Activated CD8-positive, alpha-beta T cell treated with anti-CD3 and anti-CD28 coated beads for 36 hours (primary cell): Measurements from ENCODE around the gene CEP57L1. TPM values are rescaled to one million over a fixed set of nuclear protein-coding genes. Genes with fewer than 3 reads are reported as not detected.

Experiments
- ATAC-seq: fragments of 200-7000 bp; cut with Tn5 transposase; one replicate; pipeline ENCODE4 v1.10.0; 2021; ENCODE audit warnings: mild to moderate bottlenecking, moderate library complexity
- CTCF ChIA-PET: fragments of 350-600 bp; sonication (Branson Sonifier 250); formaldehyde crosslinking; loops from one replicate; lab custom pipeline; 2021; ENCODE audit warnings: antibody characterized with exemption; lab: Charles Lee
- POLR2A ChIA-PET: fragments of 350-600 bp; sonication (Branson Sonifier 250); formaldehyde crosslinking; loops from one replicate; lab custom pipeline; 2021; ENCODE audit warnings: antibody characterized with exemption; lab: Charles Lee
- DNase-seq: peaks from one replicate; pipeline ENCODE4 v3.0.0-alpha.2; 2020
- H3K27ac Mint-ChIP-seq: one replicate; pipeline ENCODE4 v1.8.0; 2021; ENCODE audit warnings: mild to moderate bottlenecking, mixed read lengths
- H3K27me3 Mint-ChIP-seq: one replicate; pipeline ENCODE4 v1.8.0; 2021; ENCODE audit warnings: mixed read lengths
- H3K36me3 Mint-ChIP-seq: one replicate; pipeline ENCODE4 v1.8.0; 2021; ENCODE audit warnings: low read depth, mixed read lengths
- H3K4me1 Mint-ChIP-seq: one replicate; pipeline ENCODE4 v1.8.0; 2021; ENCODE audit warnings: low read depth, mixed read lengths
- H3K4me3 Mint-ChIP-seq: one replicate; pipeline ENCODE4 v1.8.0; 2021; ENCODE audit warnings: mild to moderate bottlenecking, moderate library complexity, mixed read lengths
- H3K9me3 Mint-ChIP-seq: one replicate; pipeline ENCODE4 v1.8.0; 2021; ENCODE audit warnings: mixed read lengths
- intact Hi-C: fragments of 100-400 bp; cut with micrococcal nuclease; formaldehyde crosslinking; loops from one replicate; pipeline ENCODE4 v1.10.0; 2022
- total RNA-seq, 2 experiments: library from RNA; stranded (reverse); gene quantifications; one replicate each; pipeline ENCODE4 v1.2.3, GENCODE V29; 2021
- TF ChIP-seq, protein P1 (sequence below): fragments of 200-600 bp; IDR thresholded peaks from one replicate; pipeline ENCODE4 v1.8.0; 2022; ENCODE audit warnings: antibody characterized with exemption, mild to moderate bottlenecking

CEP57L1 gene
- total RNA-seq, 2 experiments from 2014 or later, result 25.0 to 25.8 TPM

DNA sequence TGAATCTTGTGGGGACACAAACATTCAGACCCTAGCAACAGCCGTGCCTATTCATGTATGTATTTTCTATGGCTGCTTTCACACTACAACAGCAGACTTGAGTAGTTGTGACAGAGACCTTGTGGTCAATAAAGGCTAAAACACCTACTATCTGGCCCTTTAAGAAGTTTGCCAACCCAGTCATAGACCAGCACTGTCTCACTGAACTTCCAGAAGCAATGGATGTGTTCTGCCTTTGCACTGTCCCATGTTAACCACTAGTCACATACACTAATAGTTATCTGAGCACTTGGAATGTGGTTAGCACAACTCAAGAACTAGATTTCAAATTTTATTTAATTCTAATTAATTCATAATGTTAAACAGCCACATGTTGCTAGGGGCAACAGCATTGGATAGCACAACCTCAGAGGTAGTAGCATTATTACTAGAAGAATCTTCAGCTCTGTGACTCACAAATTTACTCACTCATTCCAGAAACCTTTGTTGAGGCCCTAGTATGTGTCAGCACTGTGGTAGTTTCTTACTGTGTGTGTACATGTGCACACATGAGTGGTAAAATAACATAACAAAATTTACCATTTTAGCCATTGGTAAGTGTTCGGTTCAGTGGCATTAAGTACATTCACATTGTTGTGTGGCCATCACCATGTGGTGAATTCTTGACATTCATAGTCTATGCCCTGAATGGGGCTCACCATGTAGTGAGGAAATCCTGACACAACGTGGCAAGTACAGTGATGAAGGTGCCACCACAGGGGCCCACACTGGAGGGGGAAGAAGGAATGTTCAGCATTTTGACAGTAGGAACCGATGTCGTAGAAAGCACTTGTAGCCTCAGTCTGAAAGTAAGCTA lies 107.3 kb downstream of the CEP57L1 start:
- H3K27ac Mint-ChIP-seq, result no peak overlapping the region
- TF ChIP-seq, protein P1, sequence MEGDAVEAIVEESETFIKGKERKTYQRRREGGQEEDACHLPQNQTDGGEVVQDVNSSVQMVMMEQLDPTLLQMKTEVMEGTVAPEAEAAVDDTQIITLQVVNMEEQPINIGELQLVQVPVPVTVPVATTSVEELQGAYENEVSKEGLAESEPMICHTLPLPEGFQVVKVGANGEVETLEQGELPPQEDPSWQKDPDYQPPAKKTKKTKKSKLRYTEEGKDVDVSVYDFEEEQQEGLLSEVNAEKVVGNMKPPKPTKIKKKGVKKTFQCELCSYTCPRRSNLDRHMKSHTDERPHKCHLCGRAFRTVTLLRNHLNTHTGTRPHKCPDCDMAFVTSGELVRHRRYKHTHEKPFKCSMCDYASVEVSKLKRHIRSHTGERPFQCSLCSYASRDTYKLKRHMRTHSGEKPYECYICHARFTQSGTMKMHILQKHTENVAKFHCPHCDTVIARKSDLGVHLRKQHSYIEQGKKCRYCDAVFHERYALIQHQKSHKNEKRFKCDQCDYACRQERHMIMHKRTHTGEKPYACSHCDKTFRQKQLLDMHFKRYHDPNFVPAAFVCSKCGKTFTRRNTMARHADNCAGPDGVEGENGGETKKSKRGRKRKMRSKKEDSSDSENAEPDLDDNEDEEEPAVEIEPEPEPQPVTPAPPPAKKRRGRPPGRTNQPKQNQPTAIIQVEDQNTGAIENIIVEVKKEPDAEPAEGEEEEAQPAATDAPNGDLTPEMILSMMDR, result no peak
- peaks cover 8% of the 10 kb centered on the region for H3K4me1 Mint-ChIP-seq
- no peak overlapping the region for H3K4me3 Mint-ChIP-seq
- ATAC-seq (peak; percentile 88), DNase-seq (peak; percentile 47)
- ChIA-PET POLR2A (interaction anchor here (1.4 kb wide), 1 partner anchor 181 kb away, joined by 4 read pairs; no protein-coding TSS in a partner anchor), CTCF (interaction anchor here (1.2 kb wide), 1 partner anchor 15 kb away, joined by 4 read pairs; no protein-coding TSS in a partner anchor)
- H3K36me3 Mint-ChIP-seq, result no peaks in the 10 kb centered on the region
- intact Hi-C loops, result no loop called here
- no peaks in the 10 kb centered on the region for H3K9me3 Mint-ChIP-seq
- peaks cover 2% of the 10 kb centered on the region for H3K27me3 Mint-ChIP-seq

DNA sequence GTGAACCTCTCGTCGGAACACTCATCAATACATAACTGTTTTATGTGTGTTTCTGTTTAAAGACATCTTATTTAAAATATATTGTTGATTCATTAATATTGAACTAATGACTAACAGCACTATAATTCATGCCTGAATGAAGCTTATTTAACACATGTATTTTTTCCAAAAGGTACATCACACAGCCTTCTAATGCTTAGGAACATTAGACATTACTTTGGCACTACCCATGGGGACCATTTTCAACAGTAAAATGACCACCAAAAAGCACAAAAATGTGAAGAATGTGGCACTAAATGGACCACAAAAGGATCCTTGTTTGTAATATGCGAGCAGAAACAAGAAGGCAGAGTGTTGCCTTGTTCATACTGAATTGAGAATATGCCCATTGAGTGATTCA lies 109.2 kb downstream of the CEP57L1 start:
- ATAC-seq (no peak), DNase-seq (no peak)
- TF ChIP-seq, protein P1, result no peak
- POLR2A ChIA-PET, result interaction anchor here (1.4 kb wide), 1 partner anchor 179 kb away, joined by 4 read pairs; no protein-coding TSS in a partner anchor
- CTCF ChIA-PET, result interaction anchor here (2.3 kb wide), 1 partner anchor 16 kb away, joined by 7 read pairs; no protein-coding TSS in a partner anchor
- Mint-ChIP-seq H3K4me1 (peaks cover 8% of the 10 kb centered on the region), H3K4me3 (no peak overlapping the region), H3K27me3 (no peaks in the 10 kb centered on the region), H3K9me3 (no peaks in the 10 kb centered on the region), H3K36me3 (no peaks in the 10 kb centered on the region), H3K27ac (no peak overlapping the region)
- intact Hi-C loops, result no loop called here

DNA sequence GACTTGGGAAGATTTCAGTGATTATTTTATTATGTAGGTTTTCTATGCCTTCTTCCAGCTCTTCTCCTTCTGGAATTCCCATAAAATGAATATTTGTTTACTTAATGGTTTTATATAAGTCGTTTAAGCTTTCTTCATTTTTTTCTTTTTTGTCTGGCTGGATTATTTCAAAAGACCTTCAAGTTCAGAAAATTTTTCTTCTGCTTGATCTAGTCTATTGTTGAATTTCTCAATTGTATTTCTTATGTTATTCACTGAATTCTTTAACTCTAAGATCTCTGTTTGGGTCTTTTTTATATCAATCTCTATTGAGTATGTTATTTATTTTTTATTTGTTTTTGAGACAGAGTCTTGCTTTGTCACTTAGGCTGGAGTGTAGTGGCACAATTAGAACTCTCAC lies 117.4 kb downstream of the CEP57L1 start:
- DNase-seq (no peak), ATAC-seq (no peak)
- ChIA-PET POLR2A (no interaction called here), CTCF (no interaction called here)
- Mint-ChIP-seq H3K27me3 (peaks cover 4% of the 10 kb centered on the region), H3K9me3 (peaks cover 7% of the 10 kb centered on the region), H3K4me1 (no peaks in the 10 kb centered on the region), H3K27ac (no peak overlapping the region), H3K4me3 (no peak overlapping the region), H3K36me3 (peaks cover 4% of the 10 kb centered on the region)
- intact Hi-C loops, result no loop called here
- TF ChIP-seq, protein P1, result no peak

Other genes starting within 250 kb of the CEP57L1 start
- 1 to 10 TPM; 2.7 to 4.6 TPM for gene ARMC2, start 247.1 kb upstream of the CEP57L1 start, total RNA-seq
- gene SESN1, start 661 bp upstream of the CEP57L1 start, total RNA-seq, result 10 to 100 TPM; 22.1 to 23.3 TPM